NCI-H2171 (cell line): ENCODE measurements around the gene MYO9A.
"Not testable (repeated sequence)": the region's sequence is repeated elsewhere in the genome, so short reads cannot be mapped to it uniquely, and the experiment has no call there.

Source experiments
- DNase-seq: peaks from one replicate; lab custom pipeline; 2025; lab: John Stamatoyannopoulos, UW

MYO9A gene

GRCh38 chr15:71945012-71945411, 172.9 kb downstream of the MYO9A start:
- no peak for DNase-seq

GRCh38 chr15:71943806-71944205, 174.1 kb downstream of the MYO9A start:
- DNase-seq = no peak

- no peak for DNase-seq
These were observed 177.9 kb downstream of the MYO9A start for GRCh38 chr15:71939981-71940588.

GRCh38 chr15:71937650-71938311, 180.2 kb downstream of the MYO9A start:
- DNase-seq = no peak

- DNase-seq = no peak
These were observed 183.5 kb downstream of the MYO9A start for GRCh38 chr15:71934446-71934845.

GRCh38 chr15:71932689-71933088, 185.3 kb downstream of the MYO9A start:
- DNase-seq = no peak

GRCh38 chr15:71931261-71931660, 186.7 kb downstream of the MYO9A start:
- no peak for DNase-seq

GRCh38 chr15:71925145-71925544, 192.8 kb downstream of the MYO9A start:
- DNase-seq = no peak

- no peak for DNase-seq
These were observed 196.8 kb downstream of the MYO9A start for GRCh38 chr15:71921191-71921590.

- no peak for DNase-seq
These were observed 197.4 kb downstream of the MYO9A start for GRCh38 chr15:71920573-71920972.

GRCh38 chr15:71916834-71917233, 201.1 kb downstream of the MYO9A start:
- DNase-seq = no peak

- DNase-seq = no peak
These were observed 203.9 kb downstream of the MYO9A start for GRCh38 chr15:71914092-71914491.

- no peak for DNase-seq
These were observed 218.3 kb downstream of the MYO9A start for GRCh38 chr15:71899674-71900073.

GRCh38 chr15:71893691-71894090, 224.3 kb downstream of the MYO9A start:
- DNase-seq = no peak

- no peak for DNase-seq
These were observed 225.6 kb downstream of the MYO9A start for GRCh38 chr15:71892335-71892734.

GRCh38 chr15:71891026-71891425, 226.9 kb downstream of the MYO9A start:
- no peak for DNase-seq

- no peak for DNase-seq
These were observed 228.0 kb downstream of the MYO9A start for GRCh38 chr15:71889947-71890346.

GRCh38 chr15:71889385-71889784, 228.6 kb downstream of the MYO9A start:
- no peak for DNase-seq

GRCh38 chr15:71888797-71889196, 229.2 kb downstream of the MYO9A start:
- no peak for DNase-seq

GRCh38 chr15:71885390-71885789, 232.6 kb downstream of the MYO9A start:
- no peak for DNase-seq

GRCh38 chr15:71883447-71883846, 234.5 kb downstream of the MYO9A start:
- no peak for DNase-seq

- no peak for DNase-seq
These were observed 237.7 kb downstream of the MYO9A start for GRCh38 chr15:71880276-71880675.

GRCh38 chr15:71874245-71874644, 243.7 kb downstream of the MYO9A start:
- DNase-seq = no peak

GRCh38 chr15:71858232-71858631, 259.7 kb downstream of the MYO9A start:
- DNase-seq = not testable (repeated sequence)
